ENCODE data around the gene NKTR.

DNA sequence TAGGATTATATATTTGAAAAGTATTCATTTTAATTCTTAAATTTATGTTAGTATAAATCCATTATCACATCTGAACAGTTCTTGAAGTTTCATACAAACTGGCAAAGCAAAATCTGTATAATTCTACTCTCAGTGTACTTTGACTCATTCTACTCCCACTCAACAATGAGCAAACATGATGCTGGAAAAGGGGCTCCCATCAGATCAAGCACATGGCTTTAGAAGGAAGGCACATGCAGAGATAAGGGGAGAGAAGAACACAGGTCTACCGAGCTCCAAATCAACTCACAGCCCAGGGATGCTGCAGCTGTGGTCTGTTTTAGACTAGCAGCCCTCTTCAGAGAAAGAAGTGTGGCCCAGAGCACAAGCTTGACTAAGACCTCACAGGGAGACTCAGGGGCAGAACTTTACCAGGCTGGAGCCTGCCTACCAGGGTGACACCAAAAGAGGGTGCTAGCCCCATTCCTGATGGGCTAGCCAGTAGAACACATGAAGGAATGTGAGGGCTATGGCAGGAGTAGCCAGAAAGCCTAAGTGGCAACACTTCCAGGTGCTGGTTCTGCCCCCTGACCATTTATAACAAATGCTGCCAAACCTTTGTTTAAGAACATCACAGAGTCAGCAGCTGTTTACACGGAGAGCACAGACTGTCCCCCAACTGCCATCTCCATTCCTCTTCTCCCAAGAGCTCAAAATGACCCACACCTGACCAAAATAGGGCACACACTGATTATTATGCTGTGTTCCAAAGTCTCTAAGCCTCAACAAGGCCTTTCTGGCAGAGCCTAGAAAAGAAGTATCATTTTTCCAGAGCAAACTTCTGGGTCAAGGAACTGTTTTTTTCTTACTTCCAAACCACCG is 38.2 kb upstream of the NKTR start:
- TF ChIP-seq, protein P1, sequence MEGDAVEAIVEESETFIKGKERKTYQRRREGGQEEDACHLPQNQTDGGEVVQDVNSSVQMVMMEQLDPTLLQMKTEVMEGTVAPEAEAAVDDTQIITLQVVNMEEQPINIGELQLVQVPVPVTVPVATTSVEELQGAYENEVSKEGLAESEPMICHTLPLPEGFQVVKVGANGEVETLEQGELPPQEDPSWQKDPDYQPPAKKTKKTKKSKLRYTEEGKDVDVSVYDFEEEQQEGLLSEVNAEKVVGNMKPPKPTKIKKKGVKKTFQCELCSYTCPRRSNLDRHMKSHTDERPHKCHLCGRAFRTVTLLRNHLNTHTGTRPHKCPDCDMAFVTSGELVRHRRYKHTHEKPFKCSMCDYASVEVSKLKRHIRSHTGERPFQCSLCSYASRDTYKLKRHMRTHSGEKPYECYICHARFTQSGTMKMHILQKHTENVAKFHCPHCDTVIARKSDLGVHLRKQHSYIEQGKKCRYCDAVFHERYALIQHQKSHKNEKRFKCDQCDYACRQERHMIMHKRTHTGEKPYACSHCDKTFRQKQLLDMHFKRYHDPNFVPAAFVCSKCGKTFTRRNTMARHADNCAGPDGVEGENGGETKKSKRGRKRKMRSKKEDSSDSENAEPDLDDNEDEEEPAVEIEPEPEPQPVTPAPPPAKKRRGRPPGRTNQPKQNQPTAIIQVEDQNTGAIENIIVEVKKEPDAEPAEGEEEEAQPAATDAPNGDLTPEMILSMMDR (conservative IDR thresholded peaks at IDR 0.05; ENCODE audit: low read depth, low read length), result no peak
- TF ChIP-seq EZH2 (IDR thresholded peaks at IDR 0.05; ENCODE audit: borderline replicate concordance, low read depth, low read length, poor library complexity, severe bottlenecking), result no peak

All from A673 (cell line).